Measurements from ENCODE around the gene CSNK2A3.

CSNK2A3 gene

GRCh38 chr11:11332141-11332710 lies 20.8 kb downstream of the CSNK2A3 start:
- no peak for DNase-seq

- DNase-seq, result no peak
Measured at GRCh38 chr11:11329062-11329806, 23.8 kb downstream of the CSNK2A3 start.

GRCh38 chr11:11324090-11324489 lies 29.0 kb downstream of the CSNK2A3 start:
- no peak for DNase-seq

GRCh38 chr11:11322101-11322500 lies 30.9 kb downstream of the CSNK2A3 start:
- DNase-seq, result no peak

GRCh38 chr11:11320825-11321224 lies 32.2 kb downstream of the CSNK2A3 start:
- no peak for DNase-seq

GRCh38 chr11:11318961-11319360 lies 34.1 kb downstream of the CSNK2A3 start:
- no peak for DNase-seq

GRCh38 chr11:11318461-11318860 lies 34.6 kb downstream of the CSNK2A3 start:
- DNase-seq, result no peak

- no peak for DNase-seq
Measured at GRCh38 chr11:11316651-11317230, 36.3 kb downstream of the CSNK2A3 start.

GRCh38 chr11:11313902-11314692 lies 39.0 kb downstream of the CSNK2A3 start:
- no peak for DNase-seq

GRCh38 chr11:11313426-11313825 lies 39.6 kb downstream of the CSNK2A3 start:
- peak; percentile 24 for DNase-seq

- no peak for DNase-seq
Measured at GRCh38 chr11:11312738-11313137, 40.3 kb downstream of the CSNK2A3 start.

GRCh38 chr11:11311169-11311568 lies 41.9 kb downstream of the CSNK2A3 start:
- DNase-seq, result no peak

GRCh38 chr11:11309906-11310305 lies 43.1 kb downstream of the CSNK2A3 start:
- no peak for DNase-seq

GRCh38 chr11:11308249-11308648 lies 44.8 kb downstream of the CSNK2A3 start:
- DNase-seq, result no peak

- DNase-seq, result no peak
Measured at GRCh38 chr11:11306855-11307254, 46.2 kb downstream of the CSNK2A3 start.

GRCh38 chr11:11304550-11304949 lies 48.5 kb downstream of the CSNK2A3 start:
- DNase-seq, result no peak

- no peak for DNase-seq
Measured at GRCh38 chr11:11302565-11302964, 50.5 kb downstream of the CSNK2A3 start.

Data from kidney glomerular epithelial cell (primary cell).